OCI-LY3 (cell line): ENCODE data around the gene PABPN1.

Experiments used
- H2AFZ ChIP-seq: fragments of 200-600, 300-600 bp; shearing (Covaris generic); 2 replicates; pipeline ENCODE4 v1.6.0; 2014; ENCODE audit warnings: antibody characterized with exemption, low read depth, low read length
- H3K27ac ChIP-seq: fragments of 200-600, 300-600 bp; sonication (generic); 2 replicates; pipeline ENCODE4 v1.5.1; 2014; ENCODE audit warnings: mild to moderate bottlenecking, low read length, moderate library complexity, mixed read lengths
- H3K27me3 ChIP-seq: fragments of 200-600, 300-600 bp; sonication (generic); 2 replicates; pipeline ENCODE4 v1.6.1; 2014; ENCODE audit warnings: low read depth, low read length, mixed read lengths
- H3K36me3 ChIP-seq: fragments of 200-600, 300-600 bp; sonication (generic); replicated peaks from 2 replicates; pipeline ENCODE3; 2014; ENCODE audit warnings: low read depth, low read length, mixed read lengths
- H3K4me1 ChIP-seq: fragments of 300-600, 200-600 bp; sonication (generic); 2 replicates; pipeline ENCODE4 v1.6.1; 2014; ENCODE audit warnings: low read length, mixed read lengths
- H3K4me2 ChIP-seq: fragments of 200-600, 300-600 bp; sonication (generic); 2 replicates; pipeline ENCODE4 v1.6.1; 2014; ENCODE audit warnings: low read length, mixed read lengths
- H3K4me3 ChIP-seq: fragments of 300-600, 200-600 bp; sonication (generic); 2 replicates; pipeline ENCODE4 v1.5.1; 2014; ENCODE audit warnings: antibody characterized with exemption, mild to moderate bottlenecking, low read length, moderate library complexity
- H3K79me2 ChIP-seq: fragments of 300-600, 200-600 bp; shearing (Covaris generic); 2 replicates; pipeline ENCODE4 v1.6.1; 2014; ENCODE audit warnings: mild to moderate bottlenecking, low read length, mixed read lengths
- H3K9ac ChIP-seq: fragments of 300-600, 200-600 bp; shearing (Covaris generic); 2 replicates; pipeline ENCODE4 v1.6.0; 2014; ENCODE audit warnings: mild to moderate bottlenecking, low read length, moderate library complexity
- H3K9me3 ChIP-seq: fragments of 200-600, 300-600 bp; shearing (Covaris generic); 2 replicates; pipeline ENCODE4 v1.6.1; 2014; ENCODE audit warnings: low read length, mixed read lengths; ENCODE audit not compliant: insufficient read depth
- H4K20me1 ChIP-seq: fragments of 200-600, 300-600 bp; sonication (generic); 2 replicates; pipeline ENCODE4 v1.6.1; 2016; ENCODE audit warnings: low read length, mixed read lengths; ENCODE audit not compliant: insufficient read depth
- EZH2phosphoT487 ChIP-seq: fragments of 200-600 bp; shearing (Covaris generic); IDR thresholded peaks from 2 replicates; pipeline ENCODE4 v1.6.1; 2018; ENCODE audit warnings: antibody characterized with exemption, mixed run types, low read depth
- TF ChIP-seq, protein P1 (sequence below): fragments of 200-600, 300-600 bp; sonication (generic); IDR thresholded peaks from 2 replicates; pipeline ENCODE4 v1.5.1; 2014; ENCODE audit warnings: antibody characterized with exemption, low read length, low read depth

The PABPN1 gene

DNA sequence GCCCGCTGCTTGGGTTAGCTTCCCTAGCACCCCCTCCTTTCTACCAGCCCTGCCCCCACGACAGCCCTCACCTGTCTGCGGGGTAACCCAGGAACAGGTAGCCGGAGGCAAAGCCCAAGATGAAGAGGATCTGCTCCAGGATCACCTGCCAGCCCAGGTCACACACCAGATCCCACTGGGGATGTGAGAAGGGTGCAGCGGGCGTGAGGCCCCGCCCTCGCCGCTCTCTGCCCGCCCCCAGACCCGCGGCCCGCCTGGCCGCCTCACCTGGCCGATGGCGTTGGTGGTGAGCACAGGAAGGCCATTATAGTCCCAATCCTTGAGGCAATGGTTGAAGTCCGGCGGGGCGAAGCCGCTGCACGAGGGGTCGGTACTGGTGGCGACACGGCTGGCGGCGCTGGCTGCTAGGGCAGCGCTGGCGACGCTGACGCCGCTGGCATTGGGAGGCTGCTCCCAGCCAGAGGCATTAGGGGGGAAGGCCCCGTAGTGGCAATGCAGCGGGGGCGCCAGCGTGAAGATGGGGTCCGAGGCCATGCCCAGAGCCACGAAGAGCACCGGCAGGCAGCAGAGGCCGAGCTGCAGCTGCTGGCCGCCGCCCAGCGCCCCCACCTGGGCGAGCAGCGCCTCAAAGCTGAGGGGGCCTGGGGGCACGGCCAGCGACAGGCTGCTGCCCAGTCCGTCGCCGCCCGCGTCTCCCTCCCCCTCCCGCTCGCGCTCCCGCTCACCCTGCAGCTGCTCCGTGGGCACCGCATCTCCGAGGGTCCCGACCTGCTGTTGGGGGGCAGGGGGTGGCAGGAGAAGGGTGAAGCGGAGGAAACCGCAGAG, 30.6 kb downstream of the PABPN1 start:
- H3K9me3 ChIP-seq = no peaks in the 10 kb centered on the region
- 0 out of 2 replicates have a peak, but pooled peaks cover 13% of the 10 kb centered on the region for H3K27me3 ChIP-seq
- H2AFZ ChIP-seq = no peak overlapping the region
- no peak for TF ChIP-seq EZH2phosphoT487
- TF ChIP-seq, protein P1, sequence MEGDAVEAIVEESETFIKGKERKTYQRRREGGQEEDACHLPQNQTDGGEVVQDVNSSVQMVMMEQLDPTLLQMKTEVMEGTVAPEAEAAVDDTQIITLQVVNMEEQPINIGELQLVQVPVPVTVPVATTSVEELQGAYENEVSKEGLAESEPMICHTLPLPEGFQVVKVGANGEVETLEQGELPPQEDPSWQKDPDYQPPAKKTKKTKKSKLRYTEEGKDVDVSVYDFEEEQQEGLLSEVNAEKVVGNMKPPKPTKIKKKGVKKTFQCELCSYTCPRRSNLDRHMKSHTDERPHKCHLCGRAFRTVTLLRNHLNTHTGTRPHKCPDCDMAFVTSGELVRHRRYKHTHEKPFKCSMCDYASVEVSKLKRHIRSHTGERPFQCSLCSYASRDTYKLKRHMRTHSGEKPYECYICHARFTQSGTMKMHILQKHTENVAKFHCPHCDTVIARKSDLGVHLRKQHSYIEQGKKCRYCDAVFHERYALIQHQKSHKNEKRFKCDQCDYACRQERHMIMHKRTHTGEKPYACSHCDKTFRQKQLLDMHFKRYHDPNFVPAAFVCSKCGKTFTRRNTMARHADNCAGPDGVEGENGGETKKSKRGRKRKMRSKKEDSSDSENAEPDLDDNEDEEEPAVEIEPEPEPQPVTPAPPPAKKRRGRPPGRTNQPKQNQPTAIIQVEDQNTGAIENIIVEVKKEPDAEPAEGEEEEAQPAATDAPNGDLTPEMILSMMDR = no peak
- no peak overlapping the region for H3K9ac ChIP-seq
- H3K36me3 ChIP-seq = no peaks in the 10 kb centered on the region
- no peak overlapping the region for H3K4me3 ChIP-seq
- H3K27ac ChIP-seq = no peak overlapping the region
- H3K4me1 ChIP-seq = no peaks in the 10 kb centered on the region
- H4K20me1 ChIP-seq = no peaks in the 10 kb centered on the region
- H3K4me2 ChIP-seq = no peak overlapping the region
- no peaks in the 10 kb centered on the region for H3K79me2 ChIP-seq

- Histone ChIP-seq H3K9ac (no peak within 1 kb of the TSS), H3K4me1 (no peaks in the 10 kb centered on the region), H3K4me3 (no peak within 1 kb of the TSS), H3K4me2 (no peak within 1 kb of the TSS), H3K9me3 (no peaks in the 10 kb centered on the region), H4K20me1 (no peaks in the 10 kb centered on the region), H3K79me2 (no peaks in the 10 kb centered on the region), H2AFZ (no peak within 1 kb of the TSS), H3K27me3 (0 out of 2 replicates have a peak, but pooled peaks cover 13% of the 10 kb centered on the region), H3K27ac (no peak within 1 kb of the TSS), H3K36me3 (no peaks in the 10 kb centered on the region)
- TF ChIP-seq, protein P1 = no peak
- no peak for TF ChIP-seq EZH2phosphoT487
These were observed 31.5 kb downstream of the PABPN1 start, which contains the start of gene SLC22A17 for GRCh38 chr14:23352506-23353432. Gene SLC22A17, minus strand, starts transcription at chr14:23352887.

GRCh38 chr14:23353433-23353780, 32.1 kb downstream of the PABPN1 start:
- Histone ChIP-seq H3K4me1 (no peaks in the 10 kb centered on the region), H3K9me3 (no peaks in the 10 kb centered on the region), H3K4me3 (no peak overlapping the region), H3K4me2 (no peak overlapping the region), H4K20me1 (no peaks in the 10 kb centered on the region), H2AFZ (no peak overlapping the region), H3K36me3 (no peaks in the 10 kb centered on the region), H3K27me3 (0 out of 2 replicates have a peak, but pooled peaks cover 13% of the 10 kb centered on the region), H3K79me2 (no peaks in the 10 kb centered on the region), H3K9ac (no peak overlapping the region), H3K27ac (no peak overlapping the region)
- no peak for TF ChIP-seq EZH2phosphoT487
- TF ChIP-seq, protein P1 = no peak

DNA sequence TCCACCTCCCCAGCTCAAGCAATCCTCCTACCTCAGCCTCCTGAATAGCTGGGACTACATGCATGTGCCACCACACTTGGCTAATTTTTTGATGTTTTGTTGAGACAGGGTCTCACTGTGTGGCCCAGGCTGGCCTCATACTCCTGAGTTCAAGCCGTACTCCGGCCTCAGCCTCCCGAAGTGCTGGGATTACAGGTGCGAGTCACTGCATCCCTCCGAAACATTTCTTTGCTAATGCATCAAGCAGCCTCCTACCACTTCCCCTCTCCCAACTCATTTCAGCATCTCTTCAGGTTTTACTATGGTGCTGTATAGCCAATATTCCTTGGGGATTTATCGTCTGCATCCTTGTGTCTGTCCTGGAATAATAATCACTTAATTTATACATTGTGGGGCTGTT, 33.7 kb downstream of the PABPN1 start:
- no peak overlapping the region for H3K4me3 ChIP-seq
- H3K36me3 ChIP-seq = no peaks in the 10 kb centered on the region
- no peak overlapping the region for H2AFZ ChIP-seq
- no peaks in the 10 kb centered on the region for H3K9me3 ChIP-seq
- H3K27ac ChIP-seq = no peak overlapping the region
- no peaks in the 10 kb centered on the region for H3K4me1 ChIP-seq
- no peak overlapping the region for H3K9ac ChIP-seq
- no peak overlapping the region for H3K4me2 ChIP-seq
- H4K20me1 ChIP-seq = no peaks in the 10 kb centered on the region
- no peak for TF ChIP-seq EZH2phosphoT487
- TF ChIP-seq, protein P1 = no peak
- 0 out of 2 replicates have a peak, but pooled peaks cover 13% of the 10 kb centered on the region for H3K27me3 ChIP-seq
- H3K79me2 ChIP-seq = no peaks in the 10 kb centered on the region
